GM10266 (cell line): ENCODE measurements around the gene TTLL8.

Source experiments
- DNase-seq: peaks from one replicate; pipeline ENCODE4 v3.0.0; 2012; ENCODE audit errors: extremely low spot score
- TF ChIP-seq, protein P1 (sequence below): IDR thresholded peaks from 2 replicates; pipeline ENCODE4 v1.5.1; 2012; ENCODE audit warnings: mild to moderate bottlenecking, low read depth; ENCODE audit not compliant: control insufficient read depth, insufficient read depth; ENCODE audit errors: missing control alignments

The TTLL8 gene

DNA sequence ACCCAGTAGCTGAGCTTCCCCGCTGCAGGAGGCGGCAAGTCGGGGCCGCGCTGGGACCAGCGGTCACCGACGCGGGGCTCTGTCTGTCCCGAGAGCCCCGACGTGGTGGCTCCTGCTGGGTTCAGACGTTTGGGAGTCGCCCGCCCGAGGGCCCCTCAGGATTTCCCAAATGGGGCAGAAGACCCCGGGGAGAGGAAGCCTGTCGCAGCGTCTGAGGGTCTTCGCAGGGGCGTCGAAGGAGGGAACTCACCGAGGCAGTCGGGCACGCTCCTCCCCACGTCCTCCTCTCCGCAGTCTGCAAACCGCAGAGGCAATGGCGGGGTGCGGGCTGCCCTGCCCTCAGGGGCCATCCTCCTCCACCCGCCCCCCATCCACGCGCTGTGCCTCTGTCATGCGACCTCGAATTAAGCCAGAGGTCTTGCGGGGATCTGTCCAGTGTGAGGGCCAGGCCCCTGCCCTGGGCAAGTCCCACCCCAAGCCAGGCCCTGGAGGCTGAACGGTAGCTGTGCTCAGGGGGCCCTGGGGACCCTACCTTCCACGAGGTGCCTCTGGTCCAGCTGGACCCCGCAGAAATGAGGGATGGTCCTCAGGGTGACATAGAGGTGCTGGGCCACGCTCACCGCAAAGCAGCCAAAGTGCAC, 58.0 kb downstream of the TTLL8 start:
- peak; percentile 46 for DNase-seq
- TF ChIP-seq, protein P1, sequence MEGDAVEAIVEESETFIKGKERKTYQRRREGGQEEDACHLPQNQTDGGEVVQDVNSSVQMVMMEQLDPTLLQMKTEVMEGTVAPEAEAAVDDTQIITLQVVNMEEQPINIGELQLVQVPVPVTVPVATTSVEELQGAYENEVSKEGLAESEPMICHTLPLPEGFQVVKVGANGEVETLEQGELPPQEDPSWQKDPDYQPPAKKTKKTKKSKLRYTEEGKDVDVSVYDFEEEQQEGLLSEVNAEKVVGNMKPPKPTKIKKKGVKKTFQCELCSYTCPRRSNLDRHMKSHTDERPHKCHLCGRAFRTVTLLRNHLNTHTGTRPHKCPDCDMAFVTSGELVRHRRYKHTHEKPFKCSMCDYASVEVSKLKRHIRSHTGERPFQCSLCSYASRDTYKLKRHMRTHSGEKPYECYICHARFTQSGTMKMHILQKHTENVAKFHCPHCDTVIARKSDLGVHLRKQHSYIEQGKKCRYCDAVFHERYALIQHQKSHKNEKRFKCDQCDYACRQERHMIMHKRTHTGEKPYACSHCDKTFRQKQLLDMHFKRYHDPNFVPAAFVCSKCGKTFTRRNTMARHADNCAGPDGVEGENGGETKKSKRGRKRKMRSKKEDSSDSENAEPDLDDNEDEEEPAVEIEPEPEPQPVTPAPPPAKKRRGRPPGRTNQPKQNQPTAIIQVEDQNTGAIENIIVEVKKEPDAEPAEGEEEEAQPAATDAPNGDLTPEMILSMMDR = no peak

DNA sequence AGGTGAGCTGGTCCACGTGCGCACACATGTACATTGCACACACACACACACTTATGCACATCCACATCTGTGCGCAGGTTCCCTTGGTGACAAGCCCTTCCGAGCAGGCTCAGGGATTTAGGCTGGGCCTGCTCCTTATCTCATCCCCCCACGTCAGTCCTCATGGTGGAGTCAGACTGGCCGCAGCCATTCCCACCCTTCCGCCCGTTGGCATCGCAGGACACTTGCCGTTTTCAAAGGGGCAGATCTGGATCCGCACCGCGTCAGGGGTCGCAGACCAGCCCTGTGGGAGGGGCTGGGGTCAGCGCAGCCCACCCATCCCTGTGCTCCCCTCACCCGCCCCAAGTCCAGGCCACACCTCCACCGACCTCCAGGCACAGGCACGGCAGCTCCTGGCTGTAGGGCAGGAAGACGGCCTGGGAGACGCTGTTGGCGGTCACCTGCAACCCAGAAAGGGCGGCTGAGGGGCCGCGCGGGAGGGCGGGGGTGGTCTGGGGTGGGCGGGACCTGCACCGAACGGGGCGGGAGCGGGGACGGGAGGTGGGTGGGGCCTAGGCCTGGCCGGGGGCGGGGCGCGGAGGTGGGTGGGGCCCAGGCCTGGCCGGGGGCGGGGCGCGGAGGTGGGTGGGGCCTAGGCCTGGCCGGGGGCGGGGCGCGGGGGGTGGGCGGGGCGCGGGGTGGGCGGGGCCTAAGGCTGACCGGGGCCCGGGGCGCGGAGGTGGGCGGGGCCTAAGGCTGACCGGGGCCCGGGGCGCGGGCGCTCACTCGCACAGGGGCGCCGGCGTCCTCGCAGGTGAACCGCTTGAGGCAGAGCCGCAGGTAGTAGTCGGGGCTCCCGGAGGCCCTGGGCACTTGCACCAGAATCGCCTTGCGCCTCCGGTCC, 58.8 kb downstream of the TTLL8 start:
- DNase-seq = peak; percentile 76
- TF ChIP-seq, protein P1 = no peak

DNA sequence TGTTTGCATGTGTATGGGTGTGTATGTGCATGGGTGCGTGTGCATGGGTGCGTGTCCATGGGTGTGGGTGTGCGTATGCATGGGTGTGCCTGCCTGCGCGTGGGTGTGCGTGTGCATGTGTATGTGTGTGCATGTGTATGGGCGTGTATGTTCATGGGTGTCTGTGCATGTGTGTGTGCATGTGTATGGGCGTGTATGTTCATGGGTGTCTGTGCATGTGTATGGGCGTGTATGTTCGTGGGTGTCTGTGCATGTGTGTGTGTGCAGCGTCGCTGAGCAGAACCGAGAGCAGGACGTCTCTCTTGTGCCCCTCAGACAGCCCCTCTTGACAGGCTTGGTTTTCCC, 59.4 kb downstream of the TTLL8 start:
- no peak for DNase-seq

DNA sequence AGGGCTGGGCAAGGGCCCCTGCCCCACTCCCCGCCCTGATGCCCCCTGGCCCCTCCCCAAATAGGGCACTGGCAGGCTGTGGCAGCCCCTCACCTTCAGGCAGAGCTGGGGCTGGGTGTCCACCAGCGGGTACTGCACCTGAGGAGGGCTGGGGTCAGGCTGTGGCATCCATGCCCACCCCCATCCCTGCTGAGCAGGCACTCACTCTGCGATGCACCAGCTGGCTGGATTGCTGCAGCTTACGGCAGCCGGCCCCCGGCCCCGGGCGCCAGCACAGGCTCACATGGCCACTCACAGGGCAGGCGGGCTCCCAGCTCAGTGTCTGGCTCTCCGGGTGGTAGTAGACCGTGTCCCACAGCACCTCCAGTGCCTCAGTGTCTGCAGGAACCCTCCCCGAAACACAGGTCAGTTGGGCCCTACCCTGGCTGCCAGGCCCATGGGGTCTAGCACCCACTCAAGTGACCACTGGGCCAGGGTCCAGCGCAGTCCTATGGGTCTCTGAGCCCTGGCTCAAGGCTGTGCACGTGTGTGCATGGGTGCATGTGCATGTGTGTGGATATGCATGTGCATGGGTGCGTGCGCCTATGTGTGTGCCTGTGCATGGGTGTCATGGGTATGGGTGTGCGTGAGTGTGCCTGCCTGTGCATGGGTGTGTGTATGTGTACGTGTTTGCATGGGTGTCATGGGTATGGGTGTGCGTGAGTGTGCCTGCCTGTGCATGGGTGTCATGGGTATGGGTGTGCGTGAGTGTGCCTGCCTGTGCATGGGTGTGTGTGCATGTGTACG, 60.0 kb downstream of the TTLL8 start:
- TF ChIP-seq, protein P1 = no peak
- peak; percentile 16 for DNase-seq

More for the DNA sequence above, 59.4 kb downstream of the TTLL8 start:
- TF ChIP-seq, protein P1 = no peak

DNA sequence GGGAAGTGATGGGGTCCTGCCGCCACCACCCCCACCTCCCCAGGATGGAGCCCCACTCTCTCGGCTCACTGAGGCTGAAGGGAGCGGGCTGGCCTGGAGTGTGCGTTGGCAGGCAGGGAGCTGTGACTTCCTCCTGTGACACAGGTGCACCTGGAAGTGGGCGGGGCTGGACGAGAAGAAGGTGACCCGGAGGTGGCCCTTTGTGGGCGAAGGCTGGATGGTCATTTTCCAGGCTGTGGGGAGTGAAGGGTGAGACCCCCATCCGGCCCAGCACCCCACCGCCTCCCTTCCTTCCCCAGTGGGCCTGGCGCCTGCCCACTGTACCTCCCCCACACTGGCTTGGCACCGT, 60.9 kb downstream of the TTLL8 start:
- TF ChIP-seq, protein P1 = no peak
- peak; percentile 12 for DNase-seq

DNA sequence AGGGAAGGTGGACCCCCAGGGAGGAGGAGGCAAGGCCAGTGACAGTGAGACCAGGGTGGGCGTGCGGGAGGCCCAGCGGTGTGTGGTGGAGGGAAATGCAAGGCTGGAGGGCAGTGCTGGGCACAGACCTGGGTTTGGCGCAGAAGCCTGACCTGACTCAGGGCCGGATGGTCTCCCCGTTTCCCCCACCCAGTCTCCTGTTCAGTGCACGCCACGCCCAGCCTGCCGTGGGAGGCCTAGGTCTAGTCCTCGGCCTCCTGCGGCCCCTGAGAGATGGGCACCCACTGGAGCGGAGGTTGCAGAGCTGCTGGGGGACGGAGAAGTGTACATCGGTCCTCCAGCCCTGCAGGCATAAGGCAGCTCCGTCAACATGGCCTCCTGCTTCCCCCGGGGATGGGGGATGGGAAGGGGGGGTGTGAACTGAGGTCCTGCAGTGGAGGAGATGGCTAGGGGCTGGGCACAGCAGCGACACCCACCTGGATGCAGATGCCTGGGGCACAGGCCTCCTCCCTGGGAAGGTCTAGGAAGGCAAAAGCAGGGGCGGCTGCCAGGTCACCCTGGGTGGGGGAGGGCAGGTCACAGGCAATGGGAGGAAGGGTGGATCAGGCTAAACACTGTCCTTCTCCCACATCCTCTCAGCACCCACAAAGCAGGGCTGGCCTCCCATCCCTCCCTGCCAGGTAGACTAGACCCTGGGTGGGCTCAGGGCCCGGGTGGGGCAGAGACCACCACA, 61.4 kb downstream of the TTLL8 start:
- TF ChIP-seq, protein P1 = no peak
- no peak for DNase-seq
